ENCODE measurements around the gene AKAP13.

Gene AKAP13

DNA sequence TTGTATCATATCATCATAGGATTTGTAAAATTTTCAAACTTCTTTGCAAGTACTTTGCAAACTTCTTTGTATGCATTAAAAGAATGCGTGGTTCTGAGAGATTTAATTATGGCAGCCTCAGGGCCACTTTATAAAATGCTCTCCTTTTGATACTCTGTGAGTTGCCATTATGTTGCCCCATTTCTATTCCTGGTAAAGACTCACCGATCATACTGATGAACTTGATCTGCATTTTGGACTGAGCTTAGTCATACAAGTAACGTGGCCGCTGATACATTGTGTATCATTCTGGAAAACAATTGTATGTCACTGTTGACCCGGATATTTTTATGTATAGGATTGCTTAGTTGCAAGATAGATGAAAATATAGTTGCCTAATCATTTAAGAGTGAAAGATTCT lies 38.8 kb downstream of the AKAP13 start:
- peaks cover 63% of the 10 kb centered on the region for H4K20me1 ChIP-seq (ENCODE audit: low read depth, low read length)
- H3K36me3 ChIP-seq (ENCODE audit: low read length): no peaks in the 10 kb centered on the region
- no peaks in the 10 kb centered on the region for H3K9me2 ChIP-seq (replicated peaks; ENCODE audit: insufficient read depth, low read length)
- H3K9me3 ChIP-seq (ENCODE audit: insufficient read depth, low read length): no peaks in the 10 kb centered on the region
- H3F3A ChIP-seq (ENCODE audit: insufficient read depth): peaks cover 10% of the 10 kb centered on the region
- H3K4me3 ChIP-seq (ENCODE audit: insufficient read depth, low read length, poor library complexity, severe bottlenecking): no peak overlapping the region
- no peak for TF ChIP-seq EZH2phosphoT487 (conservative IDR thresholded peaks at IDR 0.05; ENCODE audit: low read length)
- TF ChIP-seq, protein P1, sequence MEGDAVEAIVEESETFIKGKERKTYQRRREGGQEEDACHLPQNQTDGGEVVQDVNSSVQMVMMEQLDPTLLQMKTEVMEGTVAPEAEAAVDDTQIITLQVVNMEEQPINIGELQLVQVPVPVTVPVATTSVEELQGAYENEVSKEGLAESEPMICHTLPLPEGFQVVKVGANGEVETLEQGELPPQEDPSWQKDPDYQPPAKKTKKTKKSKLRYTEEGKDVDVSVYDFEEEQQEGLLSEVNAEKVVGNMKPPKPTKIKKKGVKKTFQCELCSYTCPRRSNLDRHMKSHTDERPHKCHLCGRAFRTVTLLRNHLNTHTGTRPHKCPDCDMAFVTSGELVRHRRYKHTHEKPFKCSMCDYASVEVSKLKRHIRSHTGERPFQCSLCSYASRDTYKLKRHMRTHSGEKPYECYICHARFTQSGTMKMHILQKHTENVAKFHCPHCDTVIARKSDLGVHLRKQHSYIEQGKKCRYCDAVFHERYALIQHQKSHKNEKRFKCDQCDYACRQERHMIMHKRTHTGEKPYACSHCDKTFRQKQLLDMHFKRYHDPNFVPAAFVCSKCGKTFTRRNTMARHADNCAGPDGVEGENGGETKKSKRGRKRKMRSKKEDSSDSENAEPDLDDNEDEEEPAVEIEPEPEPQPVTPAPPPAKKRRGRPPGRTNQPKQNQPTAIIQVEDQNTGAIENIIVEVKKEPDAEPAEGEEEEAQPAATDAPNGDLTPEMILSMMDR (IDR thresholded peaks at IDR 0.05; ENCODE audit: insufficient read depth, low read length, poor library complexity, severe bottlenecking): no peak
- no peaks in the 10 kb centered on the region for H3K27me3 ChIP-seq (ENCODE audit: low read length)
- peaks cover 99% of the 10 kb centered on the region for H3K79me2 ChIP-seq (ENCODE audit: insufficient read depth, low read length)
- H3K4me2 ChIP-seq (ENCODE audit: low read depth, low read length, poor library complexity, severe bottlenecking): no peak overlapping the region
- no peak overlapping the region for H2AFZ ChIP-seq (ENCODE audit: low read depth, low read length, severe bottlenecking)
- H3K9ac ChIP-seq (ENCODE audit: low read length): no peak overlapping the region
- H3K27ac ChIP-seq (ENCODE audit: low read depth, low read length): no peak overlapping the region

DNA sequence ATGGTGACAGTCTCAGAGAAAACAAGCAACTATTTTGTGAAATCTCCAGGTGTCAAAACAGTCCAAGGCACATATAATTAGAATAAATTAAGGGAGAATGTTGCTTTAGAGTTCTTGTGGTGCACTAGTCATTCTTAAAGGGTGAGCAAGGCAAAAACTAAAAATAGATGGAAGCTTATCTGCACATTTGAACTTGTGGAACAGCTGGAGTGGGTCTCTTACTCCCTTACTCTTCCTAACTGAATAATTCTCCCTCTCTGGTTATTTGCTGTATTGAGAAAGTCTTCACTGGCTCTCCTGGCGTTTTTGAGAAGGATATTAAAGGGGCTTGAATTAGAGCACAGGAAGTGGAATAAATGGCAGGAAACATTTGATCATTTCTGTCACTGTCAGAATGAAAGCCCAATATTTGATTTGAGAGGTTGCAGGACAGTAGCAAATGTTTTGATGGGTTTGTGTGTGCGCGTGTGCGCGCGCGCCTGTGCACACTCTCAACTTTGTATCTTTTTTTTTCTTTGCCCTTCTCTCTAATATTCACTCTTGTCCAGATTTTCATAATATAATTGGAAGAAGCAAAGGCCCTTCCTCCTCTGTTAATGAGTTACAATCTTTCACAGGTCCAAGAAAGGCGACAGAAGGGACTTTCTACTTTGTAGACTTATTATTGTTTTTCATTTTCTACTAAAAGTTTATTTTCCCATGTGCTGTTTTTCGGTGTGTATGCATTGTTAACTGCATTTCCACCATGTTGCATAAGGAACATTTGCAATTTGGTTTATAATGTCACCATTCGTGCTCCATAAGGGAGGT lies 40.9 kb downstream of the AKAP13 start:
- peak overlapping the region; percentile 8 for H3K4me2 ChIP-seq (ENCODE audit: low read depth, low read length, poor library complexity, severe bottlenecking)
- H3K4me3 ChIP-seq (ENCODE audit: insufficient read depth, low read length, poor library complexity, severe bottlenecking): no peak overlapping the region
- no peak overlapping the region for H3K9ac ChIP-seq (ENCODE audit: low read length)
- no peaks in the 10 kb centered on the region for H3K36me3 ChIP-seq (ENCODE audit: low read length)
- H2AFZ ChIP-seq (ENCODE audit: low read depth, low read length, severe bottlenecking): no peak overlapping the region
- H3K9me3 ChIP-seq (ENCODE audit: insufficient read depth, low read length): no peaks in the 10 kb centered on the region
- H3K27ac ChIP-seq (ENCODE audit: low read depth, low read length): no peak overlapping the region; the same call in 1 of the 2 replicates
- peaks cover 68% of the 10 kb centered on the region for H4K20me1 ChIP-seq (ENCODE audit: low read depth, low read length)
- H3K27me3 ChIP-seq (ENCODE audit: low read length): no peaks in the 10 kb centered on the region
- no peaks in the 10 kb centered on the region for H3K9me2 ChIP-seq (replicated peaks; ENCODE audit: insufficient read depth, low read length)
- H3F3A ChIP-seq (ENCODE audit: insufficient read depth): peaks cover 19% of the 10 kb centered on the region; the same call in 1 of the 2 replicates
- TF ChIP-seq, protein P1 (IDR thresholded peaks at IDR 0.05; ENCODE audit: insufficient read depth, low read length, poor library complexity, severe bottlenecking): no peak
- no peak for TF ChIP-seq EZH2phosphoT487 (conservative IDR thresholded peaks at IDR 0.05; ENCODE audit: low read length)
- peaks cover 99% of the 10 kb centered on the region for H3K79me2 ChIP-seq (ENCODE audit: insufficient read depth, low read length)

DNA sequence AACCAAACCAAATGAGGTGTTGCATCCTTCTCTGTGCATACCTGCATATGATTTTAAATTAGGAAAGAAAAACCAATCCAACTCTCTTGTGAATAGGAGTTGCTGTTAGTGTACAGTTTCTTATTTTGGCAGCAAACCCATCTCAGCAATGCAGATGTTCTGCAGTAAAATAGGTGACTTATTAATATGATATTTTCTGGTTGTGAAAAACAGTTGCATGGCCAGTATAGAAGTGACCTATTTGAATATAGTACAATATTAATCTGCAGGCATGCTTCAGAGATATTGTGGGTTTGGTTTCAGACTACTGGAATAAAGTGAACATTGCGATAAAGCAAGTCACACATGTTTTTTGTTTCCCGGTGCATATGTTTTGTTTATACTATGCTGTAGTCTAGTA lies 42.2 kb downstream of the AKAP13 start:
- H3K9me2 ChIP-seq (replicated peaks; ENCODE audit: insufficient read depth, low read length): no peaks in the 10 kb centered on the region
- peaks cover 21% of the 10 kb centered on the region; the same call in 1 of the 2 replicates for H3F3A ChIP-seq (ENCODE audit: insufficient read depth)
- no peaks in the 10 kb centered on the region for H3K27me3 ChIP-seq (ENCODE audit: low read length)
- H3K4me3 ChIP-seq (ENCODE audit: insufficient read depth, low read length, poor library complexity, severe bottlenecking): no peak overlapping the region
- H3K79me2 ChIP-seq (ENCODE audit: insufficient read depth, low read length): peaks cover 99% of the 10 kb centered on the region
- H2AFZ ChIP-seq (ENCODE audit: low read depth, low read length, severe bottlenecking): no peak overlapping the region
- no peak overlapping the region for H3K9ac ChIP-seq (ENCODE audit: low read length)
- H3K27ac ChIP-seq (ENCODE audit: low read depth, low read length): no peak overlapping the region
- H3K36me3 ChIP-seq (ENCODE audit: low read length): no peaks in the 10 kb centered on the region
- no peak overlapping the region for H3K4me2 ChIP-seq (ENCODE audit: low read depth, low read length, poor library complexity, severe bottlenecking)
- H3K9me3 ChIP-seq (ENCODE audit: insufficient read depth, low read length): no peaks in the 10 kb centered on the region
- H4K20me1 ChIP-seq (ENCODE audit: low read depth, low read length): peaks cover 67% of the 10 kb centered on the region
- no peak for TF ChIP-seq EZH2phosphoT487 (conservative IDR thresholded peaks at IDR 0.05; ENCODE audit: low read length)
- TF ChIP-seq, protein P1 (IDR thresholded peaks at IDR 0.05; ENCODE audit: insufficient read depth, low read length, poor library complexity, severe bottlenecking): no peak

Measured in SU-DHL-6 (cell line).